A673 (cell line): ENCODE measurements around the gene PCBP3. TPM values are rescaled to one million over a fixed set of nuclear protein-coding genes. Genes with fewer than 3 reads are reported as not detected.

Experiments used
- BruUV-seq: library from RNA; stranded (reverse); fragments of 400-500 nt; replicated peaks from 2 replicates; lab custom pipeline; 2021; lab: Mats Ljungman, UMichigan
- CTCF ChIA-PET: fragments of 300-600 bp; sonication (Branson Sonifier 250); formaldehyde crosslinking; loops from one replicate; lab custom pipeline; 2022; ENCODE audit warnings: antibody characterized with exemption; lab: Charles Lee
- POLR2A ChIA-PET: fragments of 300-600 bp; sonication (Branson Sonifier 250); formaldehyde crosslinking; loops from one replicate; lab custom pipeline; 2022; ENCODE audit warnings: antibody characterized with exemption; ENCODE audit not compliant: low non-redundant PET; lab: Charles Lee
- DNase-seq: peaks from one replicate; pipeline ENCODE4 v3.0.0-alpha.2; 2015; ENCODE audit warnings: low spot score
- H3K27ac ChIP-seq: fragments of 200-600 bp; sonication (generic); 2 replicates; pipeline ENCODE4 v1.5.1; 2016; ENCODE audit warnings: mixed run types, low read depth, mild to moderate bottlenecking, mixed read lengths, antibody characterized with exemption, low read length; ENCODE audit not compliant: poor library complexity, severe bottlenecking
- H3K27me3 ChIP-seq: fragments of 200-600 bp; sonication (generic); replicated peaks from 2 replicates; pipeline ENCODE4 v1.6.1; 2017; ENCODE audit warnings: mixed run types, low read depth, mild to moderate bottlenecking, mixed read lengths, antibody characterized with exemption, low read length; ENCODE audit not compliant: insufficient read depth, poor library complexity
- H3K36me3 ChIP-seq: fragments of 200-600 bp; sonication (generic); 2 replicates; pipeline ENCODE4 v1.6.1; 2016; ENCODE audit warnings: mixed run types, mild to moderate bottlenecking, mixed read lengths, antibody characterized with exemption, low read length; ENCODE audit not compliant: insufficient read depth, poor library complexity, severe bottlenecking
- H3K4me1 ChIP-seq: fragments of 200-600 bp; sonication (generic); 2 replicates; pipeline ENCODE4 v1.6.1; 2017; ENCODE audit warnings: mixed run types, mild to moderate bottlenecking, mixed read lengths, antibody characterized with exemption, low read length; ENCODE audit not compliant: insufficient read depth, poor library complexity, severe bottlenecking
- H3K4me3 ChIP-seq: fragments of 200-600 bp; sonication (generic); 2 replicates; pipeline ENCODE4 v1.5.1; 2016; ENCODE audit warnings: low read depth, mixed run types, mild to moderate bottlenecking, mixed read lengths, low read length; ENCODE audit not compliant: poor library complexity, severe bottlenecking
- H3K9me3 ChIP-seq: fragments of 200-600 bp; sonication (generic); 2 replicates; pipeline ENCODE4 v1.6.1; 2016; ENCODE audit warnings: mixed run types, low read depth, mild to moderate bottlenecking, mixed read lengths, antibody characterized with exemption, low read length; ENCODE audit not compliant: poor library complexity, severe bottlenecking
- CTCF ChIP-seq: fragments of 300-800, 200-600 bp; sonication (generic); conservative IDR thresholded peaks from 2 replicates; pipeline ENCODE4 v1.5.1; 2017; ENCODE audit warnings: low read depth, mild to moderate bottlenecking, antibody characterized with exemption, low read length, moderate library complexity, mixed read lengths
- EZH2 ChIP-seq: fragments of 200-600 bp; sonication (generic); IDR thresholded peaks from 2 replicates; pipeline ENCODE4 v1.6.1; 2017; ENCODE audit warnings: borderline replicate concordance, low read depth, mild to moderate bottlenecking, mixed read lengths, antibody characterized with exemption, low read length; ENCODE audit not compliant: poor library complexity, severe bottlenecking
- intact Hi-C: fragments of 100-400 bp; cut with micrococcal nuclease; formaldehyde crosslinking; loops from one replicate; pipeline ENCODE4 v1.10.0; 2022; ENCODE audit not compliant: unreplicated experiment
- total RNA-seq: library from RNA; stranded (reverse); gene quantifications from 2 replicates; pipeline ENCODE4 v1.2.3, GENCODE V29; 2021

PCBP3 gene
- total RNA-seq, 1 experiment from 2014 or later = 25.6 TPM

GRCh38 chr21:45986316-45987051, 343.0 kb downstream of the PCBP3 start:
- no peak for TF ChIP-seq EZH2
- TF ChIP-seq CTCF = no peak
- Histone ChIP-seq H3K4me3 (no peak overlapping the region), H3K36me3 (no peaks in the 10 kb centered on the region), H3K9me3 (no peaks in the 10 kb centered on the region), H3K27me3 (no peaks in the 10 kb centered on the region), H3K4me1 (no peaks in the 10 kb centered on the region), H3K27ac (no peak overlapping the region)
- intact Hi-C loops = no loop called here
- CTCF ChIA-PET = no interaction called here
- DNase-seq = no peak
- BruUV-seq = no TSS peak
- POLR2A ChIA-PET = no interaction called here

- Histone ChIP-seq H3K4me3 (no peak overlapping the region), H3K4me1 (no peaks in the 10 kb centered on the region), H3K9me3 (no peaks in the 10 kb centered on the region), H3K27ac (no peak overlapping the region), H3K36me3 (no peaks in the 10 kb centered on the region), H3K27me3 (no peaks in the 10 kb centered on the region)
- DNase-seq = no peak
- intact Hi-C loops = no loop called here
- POLR2A ChIA-PET = no interaction called here
- CTCF ChIA-PET = no interaction called here
- no TSS peak for BruUV-seq
- TF ChIP-seq CTCF (no peak), EZH2 (no peak)
Observed at GRCh38 chr21:45987121-45987711, 343.7 kb downstream of the PCBP3 start.

- no TSS peak for BruUV-seq
- no peaks in the 10 kb centered on the region for H3K4me1 ChIP-seq
- no peak overlapping the region for H3K27ac ChIP-seq
- TF ChIP-seq EZH2 (no peak), CTCF (no peak)
- POLR2A ChIA-PET = no interaction called here
- CTCF ChIA-PET = no interaction called here
- no peaks in the 10 kb centered on the region for H3K27me3 ChIP-seq
- no peaks in the 10 kb centered on the region for H3K36me3 ChIP-seq
- intact Hi-C loops = no loop called here
- no peaks in the 10 kb centered on the region for H3K9me3 ChIP-seq
- H3K4me3 ChIP-seq = no peak overlapping the region
- DNase-seq = no peak
Observed at GRCh38 chr21:45988366-45989347, 345.1 kb downstream of the PCBP3 start.
